Measurements from ENCODE around the gene RHOV. TPM values are rescaled to one million over a fixed set of nuclear protein-coding genes. Genes with fewer than 3 reads are reported as not detected.

RHOV gene
- total RNA-seq, 2 experiments from 2014 or later, result 0.29 to 0.53 TPM

Other genes with a start within 250 kb of the RHOV start
- gene RAD51, start 179.1 kb downstream of the RHOV start, total RNA-seq, result 10 to 100 TPM; 67.1 to 70.0 TPM
- gene RMDN3, start 119.0 kb downstream of the RHOV start, total RNA-seq, result 10 to 100 TPM; 22.6 to 22.7 TPM
- 10 to 100 TPM; 36.0 to 40.2 TPM for gene GCHFR, start 110.2 kb downstream of the RHOV start, total RNA-seq
- under 1 TPM; 0.39 to 0.43 TPM for gene C15orf62, start 104.3 kb downstream of the RHOV start, total RNA-seq
- gene ZFYVE19, start 67.1 kb downstream of the RHOV start, total RNA-seq, result 10 to 100 TPM; 22.8 to 26.1 TPM
- 10 to 100 TPM; 32.5 to 34.5 TPM for gene DNAJC17, start 66.8 kb downstream of the RHOV start, total RNA-seq
- not detected for gene PPP1R14D, start 45.5 kb downstream of the RHOV start, total RNA-seq
- 10 to 100 TPM; 11.3 to 13.1 TPM for gene SPINT1, start 30.2 kb downstream of the RHOV start, total RNA-seq
- 1 to 10 TPM; 7.8 to 8.8 TPM for gene VPS18, start 20.2 kb upstream of the RHOV start, total RNA-seq
- not detected for gene DLL4, start 55.1 kb upstream of the RHOV start, total RNA-seq
- gene CHAC1, start 79.2 kb upstream of the RHOV start, total RNA-seq, result 10 to 100 TPM; 21.6 to 22.3 TPM
- gene INO80, start 242.0 kb upstream of the RHOV start, total RNA-seq, result 10 to 100 TPM; 19.9 to 22.8 TPM

All from activated CD4-positive, alpha-beta memory T cell treated with anti-CD3 and anti-CD28 coated beads for 36 hours (primary cell).